ENCODE measurements around the gene RAB38. TPM values are rescaled to one million over a fixed set of nuclear protein-coding genes. Genes with fewer than 3 reads are reported as not detected.

Gene RAB38
- total and polyA plus RNA-seq, 2 donors (not counting 1 experiment from before 2014, with no cell fraction given): not detected

DNA sequence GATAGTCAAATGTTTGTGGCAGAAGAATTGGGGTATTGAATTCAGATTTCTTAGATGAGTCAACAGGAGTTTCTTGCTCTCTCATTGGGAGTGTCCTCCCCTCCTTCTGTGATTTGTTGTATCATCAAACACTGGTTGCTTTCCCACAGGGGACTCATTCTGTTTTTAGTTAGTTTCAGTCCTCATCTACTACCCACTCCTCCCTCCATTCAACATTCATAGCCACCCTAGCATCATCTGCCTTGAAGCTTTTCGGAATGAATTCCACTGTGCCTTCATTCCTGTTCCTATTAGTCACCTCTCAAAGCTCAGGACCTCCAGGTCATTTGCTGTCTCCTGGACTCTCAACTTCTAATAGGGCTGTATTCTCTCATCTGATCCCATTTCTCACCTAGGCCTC, 31.5 kb upstream of the RAB38 start:
- Histone ChIP-seq H3K27me3 (replicated peaks in 1 of 4; ENCODE audit: control extremely low read depth in 1 of 4, control insufficient read depth in 3 of 4, insufficient read depth in 4 of 4, low read length in 3 of 4) (no peaks in the 10 kb centered on the region), H3K9ac (ENCODE audit: low read length) (no peak overlapping the region), H3K36me3 (replicated peaks in 1 of 2; ENCODE audit: control extremely low read depth in 1 of 2, control insufficient read depth in 1 of 2, extremely low read depth in 1 of 2, insufficient read depth in 2 of 2, low read length in 1 of 2) (no peaks in the 10 kb centered on the region), H3K79me2 (ENCODE audit: control insufficient read depth, insufficient read depth, low read length) (no peaks in the 10 kb centered on the region), H3K4me1 (ENCODE audit: control insufficient read depth in 2 of 2, insufficient read depth in 2 of 2, low read length in 2 of 2) (no peaks in the 10 kb centered on the region), H2AFZ (ENCODE audit: insufficient read depth, low read depth, low read length, poor library complexity, severe bottlenecking) (no peak overlapping the region), H3K9me3 (ENCODE audit: control extremely low read depth in 1 of 3, control insufficient read depth in 2 of 3, insufficient read depth in 1 of 3, low read length in 2 of 3) (no peaks in the 10 kb centered on the region), H3K4me2 (replicated peaks; ENCODE audit: low read depth, low read length, poor library complexity, severe bottlenecking) (no peak overlapping the region), H3K4me3 (ENCODE audit: control extremely low read depth in 1 of 5, extremely low read depth in 1 of 5, insufficient read depth in 1 of 5, low read depth in 2 of 5, low read length in 4 of 5) (no peak overlapping the region), H3K27ac (ENCODE audit: low read length in 2 of 2) (no peak overlapping the region), H4K20me1 (ENCODE audit: control insufficient read depth, insufficient read depth, low read length, poor library complexity, severe bottlenecking) (no peaks in the 10 kb centered on the region)
- H3K9me3 Mint-ChIP-seq (ENCODE audit: insufficient read depth): no peaks in the 10 kb centered on the region
- no peak overlapping the region for H3K27ac Mint-ChIP-seq
- ATAC-seq (ENCODE audit: low read depth) (no peak), DNase-seq (no peak)
- CTCF ChIA-PET: no interaction called here
- no peaks in the 10 kb centered on the region for H3K4me1 Mint-ChIP-seq
- no peaks in the 10 kb centered on the region for H3K27me3 Mint-ChIP-seq
- 0% methylated on average over 1 of the region's 1 CpG for WGBS (ENCODE audit: insufficient coverage)
- intact Hi-C loops (cut with micrococcal nuclease): no loop called here
- POLR2A ChIA-PET: no interaction called here
- H3K4me3 Mint-ChIP-seq: no peak overlapping the region
- TF ChIP-seq EZH2 (IDR thresholded peaks at IDR 0.05; ENCODE audit: borderline replicate concordance, insufficient read depth, low read depth, low read length, poor library complexity, severe bottlenecking): no peak
- TF ChIP-seq, protein P1, sequence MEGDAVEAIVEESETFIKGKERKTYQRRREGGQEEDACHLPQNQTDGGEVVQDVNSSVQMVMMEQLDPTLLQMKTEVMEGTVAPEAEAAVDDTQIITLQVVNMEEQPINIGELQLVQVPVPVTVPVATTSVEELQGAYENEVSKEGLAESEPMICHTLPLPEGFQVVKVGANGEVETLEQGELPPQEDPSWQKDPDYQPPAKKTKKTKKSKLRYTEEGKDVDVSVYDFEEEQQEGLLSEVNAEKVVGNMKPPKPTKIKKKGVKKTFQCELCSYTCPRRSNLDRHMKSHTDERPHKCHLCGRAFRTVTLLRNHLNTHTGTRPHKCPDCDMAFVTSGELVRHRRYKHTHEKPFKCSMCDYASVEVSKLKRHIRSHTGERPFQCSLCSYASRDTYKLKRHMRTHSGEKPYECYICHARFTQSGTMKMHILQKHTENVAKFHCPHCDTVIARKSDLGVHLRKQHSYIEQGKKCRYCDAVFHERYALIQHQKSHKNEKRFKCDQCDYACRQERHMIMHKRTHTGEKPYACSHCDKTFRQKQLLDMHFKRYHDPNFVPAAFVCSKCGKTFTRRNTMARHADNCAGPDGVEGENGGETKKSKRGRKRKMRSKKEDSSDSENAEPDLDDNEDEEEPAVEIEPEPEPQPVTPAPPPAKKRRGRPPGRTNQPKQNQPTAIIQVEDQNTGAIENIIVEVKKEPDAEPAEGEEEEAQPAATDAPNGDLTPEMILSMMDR (IDR thresholded peaks at IDR 0.05): no peak

DNA sequence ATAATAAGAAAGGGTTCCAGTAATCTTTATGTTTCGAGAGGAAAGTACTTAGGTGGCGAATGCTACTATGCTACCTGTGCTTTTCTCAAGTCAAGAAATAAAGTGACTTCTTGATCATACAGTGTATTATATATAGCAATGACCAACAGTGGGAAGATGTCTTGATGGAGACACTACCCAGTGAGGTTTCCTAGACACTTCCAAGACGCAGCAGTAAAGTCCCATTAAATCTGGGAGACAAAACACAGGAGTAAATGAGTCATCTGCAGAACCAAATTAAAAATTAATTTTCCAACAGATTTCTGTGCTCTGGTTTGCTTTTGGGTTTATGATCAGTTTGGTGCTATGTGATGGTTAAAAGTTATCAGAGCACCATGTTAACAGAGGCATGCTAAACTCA, 29.1 kb upstream of the RAB38 start:
- no peak for ATAC-seq (ENCODE audit: low read depth)

More for the DNA sequence above, 29.1 kb upstream of the RAB38 start:
- CTCF ChIA-PET: no interaction called here
- no peak overlapping the region for H3K4me3 Mint-ChIP-seq
- Histone ChIP-seq H3K27me3 (replicated peaks in 1 of 4; ENCODE audit: control extremely low read depth in 1 of 4, control insufficient read depth in 3 of 4, insufficient read depth in 4 of 4, low read length in 3 of 4) (no peaks in the 10 kb centered on the region), H3K27ac (ENCODE audit: low read length in 2 of 2) (no peak overlapping the region), H3K9me3 (ENCODE audit: control extremely low read depth in 1 of 3, control insufficient read depth in 2 of 3, insufficient read depth in 1 of 3, low read length in 2 of 3) (no peaks in the 10 kb centered on the region), H4K20me1 (ENCODE audit: control insufficient read depth, insufficient read depth, low read length, poor library complexity, severe bottlenecking) (no peaks in the 10 kb centered on the region), H3K9ac (ENCODE audit: low read length) (no peak overlapping the region), H3K4me1 (ENCODE audit: control insufficient read depth in 2 of 2, insufficient read depth in 2 of 2, low read length in 2 of 2) (no peaks in the 10 kb centered on the region), H3K4me3 (ENCODE audit: control extremely low read depth in 1 of 5, extremely low read depth in 1 of 5, insufficient read depth in 1 of 5, low read depth in 2 of 5, low read length in 4 of 5) (no peak overlapping the region), H2AFZ (ENCODE audit: insufficient read depth, low read depth, low read length, poor library complexity, severe bottlenecking) (no peak overlapping the region), H3K4me2 (replicated peaks; ENCODE audit: low read depth, low read length, poor library complexity, severe bottlenecking) (no peak overlapping the region), H3K79me2 (ENCODE audit: control insufficient read depth, insufficient read depth, low read length) (no peaks in the 10 kb centered on the region), H3K36me3 (replicated peaks in 1 of 2; ENCODE audit: control extremely low read depth in 1 of 2, control insufficient read depth in 1 of 2, extremely low read depth in 1 of 2, insufficient read depth in 2 of 2, low read length in 1 of 2) (no peaks in the 10 kb centered on the region)
- intact Hi-C loops (cut with micrococcal nuclease): no loop called here
- no CpG with 5 or more reads among the region's 3 CpGs for WGBS (ENCODE audit: insufficient coverage)
- POLR2A ChIA-PET: no interaction called here
- no peaks in the 10 kb centered on the region for H3K27me3 Mint-ChIP-seq
- H3K9me3 Mint-ChIP-seq (ENCODE audit: insufficient read depth): no peaks in the 10 kb centered on the region
- no peak overlapping the region for H3K27ac Mint-ChIP-seq
- no peak for DNase-seq
- no peak for TF ChIP-seq EZH2 (IDR thresholded peaks at IDR 0.05; ENCODE audit: borderline replicate concordance, insufficient read depth, low read depth, low read length, poor library complexity, severe bottlenecking)
- TF ChIP-seq, protein P1 (IDR thresholded peaks at IDR 0.05): no peak
- H3K4me1 Mint-ChIP-seq: no peaks in the 10 kb centered on the region

Measured in B cell (primary cell).